ENCODE data around the gene KCNC2. TPM values are rescaled to one million over a fixed set of nuclear protein-coding genes. Genes with fewer than 3 reads are reported as not detected.

KCNC2 gene
- not detected for polyA plus RNA-seq

DNA sequence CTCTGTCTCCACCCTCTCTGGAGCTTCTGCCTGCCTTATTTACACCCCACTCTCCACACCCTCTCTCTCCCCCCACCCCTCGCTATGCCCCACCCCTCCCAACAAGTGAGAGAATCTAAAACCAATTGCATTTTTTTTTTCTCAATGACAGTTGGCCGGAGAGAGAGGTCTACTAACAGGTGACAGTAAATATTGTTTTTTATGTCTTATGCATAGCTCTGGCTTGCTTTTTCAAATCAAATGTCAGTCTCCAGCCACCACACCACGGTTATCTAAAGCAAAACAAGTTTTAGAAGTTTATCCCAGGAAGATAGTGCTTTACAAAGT, at the start of gene KCNC2:
TSS of gene KCNC2 (minus strand) at position 28 of the 327 bp plus-strand sequence.
- H3K27ac Mint-ChIP-seq, result no peak within 1 kb of the TSS
- no peaks in the 10 kb centered on the region for H3K36me3 Mint-ChIP-seq
- H3K4me1 Mint-ChIP-seq, result peaks cover 0 to 4% (median 0%) of the 10 kb centered on the region in 3 donors
- peaks cover 21% of the 10 kb centered on the region for H3K27me3 Mint-ChIP-seq
- peaks cover 0 to 12% (median 1%) of the 10 kb centered on the region in 3 donors for H3K9me3 Mint-ChIP-seq
- H3K4me3 Mint-ChIP-seq, result no peak within 1 kb of the TSS

DNA sequence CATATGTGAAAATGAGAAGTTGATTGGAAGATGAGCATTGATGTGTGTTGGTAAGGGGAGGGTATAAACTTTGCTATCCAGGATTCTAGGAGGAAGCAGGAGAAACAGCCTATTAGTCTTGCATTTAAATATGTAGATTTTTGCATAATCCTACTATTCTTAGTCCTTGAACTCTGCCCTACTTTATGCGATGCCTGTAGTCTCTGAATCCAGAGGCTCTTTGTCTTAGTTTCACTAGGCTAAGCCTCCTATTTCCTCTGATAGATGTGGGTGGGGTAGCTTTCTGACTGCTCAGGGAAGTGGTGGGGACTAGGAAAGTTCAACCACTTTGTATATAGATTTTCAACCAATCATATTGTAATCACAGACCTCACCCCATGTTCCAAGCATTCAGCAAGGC, 49.5 kb upstream of the KCNC2 start:
- peak overlapping the region in 1 of 3 donors; percentile 51 for H3K27ac Mint-ChIP-seq
- peaks cover 0 to 4% (median 0%) of the 10 kb centered on the region in 3 donors for H3K9me3 Mint-ChIP-seq
- H3K36me3 Mint-ChIP-seq, result no peaks in the 10 kb centered on the region
- H3K27me3 Mint-ChIP-seq, result no peaks in the 10 kb centered on the region
- no peak overlapping the region for H3K4me3 Mint-ChIP-seq
- no peaks in the 10 kb centered on the region for H3K4me1 Mint-ChIP-seq

DNA sequence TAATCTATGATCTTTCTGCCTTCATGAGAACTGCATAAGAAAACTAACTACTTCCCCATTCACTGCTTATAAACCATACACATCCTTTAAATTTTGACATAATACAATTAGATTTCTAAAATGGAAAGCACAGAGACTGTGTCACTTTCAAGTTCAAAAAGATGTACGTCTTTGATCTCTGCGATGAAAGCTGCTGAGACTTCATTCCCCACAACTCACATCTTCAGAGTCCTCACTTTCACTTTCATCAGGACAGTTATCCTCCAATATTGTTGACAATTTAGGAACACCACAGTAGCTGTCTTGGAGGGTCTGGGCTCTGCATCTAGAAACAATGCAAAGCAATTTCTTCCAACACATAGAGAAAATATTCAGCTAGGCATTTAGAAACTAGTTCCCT, 47.9 kb upstream of the KCNC2 start:
- Mint-ChIP-seq H3K4me3 (no peak overlapping the region), H3K27ac (no peak overlapping the region), H3K36me3 (no peaks in the 10 kb centered on the region), H3K4me1 (no peaks in the 10 kb centered on the region), H3K9me3 (no peaks in the 10 kb centered on the region), H3K27me3 (no peaks in the 10 kb centered on the region)

DNA sequence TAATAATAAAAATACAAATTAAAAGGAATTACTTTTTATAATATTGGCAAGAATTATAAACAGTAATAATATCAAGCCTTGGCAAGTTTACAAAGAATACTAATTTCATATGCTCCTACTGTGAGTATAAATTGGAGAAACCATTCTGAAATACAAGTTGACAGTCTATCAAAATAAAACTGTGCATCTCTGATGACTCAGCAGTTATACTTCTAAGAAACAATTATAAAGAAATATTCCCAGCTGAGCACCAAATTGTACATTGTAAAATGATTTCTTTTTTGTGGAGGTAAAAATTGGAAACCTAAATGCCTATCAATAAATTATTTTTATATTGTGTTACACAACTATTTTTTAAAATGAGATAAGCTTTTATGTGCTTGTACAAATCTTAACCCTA, 35.5 kb upstream of the KCNC2 start:
- Mint-ChIP-seq H3K36me3 (no peaks in the 10 kb centered on the region), H3K4me3 (no peak overlapping the region), H3K9me3 (peaks cover 0 to 10% (median 3%) of the 10 kb centered on the region in 3 donors), H3K27ac (no peak overlapping the region), H3K27me3 (no peaks in the 10 kb centered on the region), H3K4me1 (no peaks in the 10 kb centered on the region)

DNA sequence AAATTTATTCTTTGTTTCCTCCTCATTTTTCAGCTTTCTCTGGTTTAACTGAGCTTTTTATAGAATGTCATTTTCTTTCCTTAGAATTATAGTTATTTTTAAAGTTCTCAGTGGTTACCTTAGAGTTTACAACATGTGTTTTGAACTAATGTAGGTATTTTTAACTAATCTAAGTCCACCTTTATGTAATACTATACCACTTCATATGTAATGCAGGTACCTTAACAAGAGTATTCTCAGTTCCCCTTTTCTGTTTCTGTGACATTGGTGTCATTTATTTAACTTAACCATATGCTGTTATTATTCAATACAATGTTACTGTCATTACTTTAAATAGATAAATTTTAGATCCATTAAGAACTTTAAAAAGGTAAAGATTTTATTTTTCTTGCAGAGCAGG, 30.3 kb upstream of the KCNC2 start:
- H3K36me3 Mint-ChIP-seq, result no peaks in the 10 kb centered on the region
- H3K9me3 Mint-ChIP-seq, result peaks cover 0 to 10% (median 3%) of the 10 kb centered on the region in 3 donors
- no peaks in the 10 kb centered on the region for H3K4me1 Mint-ChIP-seq
- no peak overlapping the region for H3K27ac Mint-ChIP-seq
- H3K4me3 Mint-ChIP-seq, result no peak overlapping the region
- no peaks in the 10 kb centered on the region for H3K27me3 Mint-ChIP-seq

DNA sequence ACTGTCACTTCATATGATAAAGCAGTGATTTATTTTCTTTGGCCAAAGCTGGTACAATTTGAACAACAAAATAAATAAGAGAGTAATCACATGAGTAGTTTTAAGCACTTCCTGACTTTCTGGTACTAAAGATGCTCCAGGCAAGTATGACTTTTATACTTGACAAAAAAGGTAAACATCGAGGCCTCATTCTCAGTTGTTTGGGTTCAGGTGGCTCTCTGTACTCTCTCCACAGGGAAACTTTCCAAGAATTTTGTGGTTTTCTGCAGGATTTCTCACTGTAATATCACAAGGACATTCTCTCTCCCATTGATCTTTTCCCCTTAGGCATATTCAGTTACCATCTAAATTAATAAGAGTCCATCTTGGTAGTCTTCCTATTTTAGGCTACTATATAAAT, 26.6 kb upstream of the KCNC2 start:
- H3K4me1 Mint-ChIP-seq, result no peaks in the 10 kb centered on the region
- no peaks in the 10 kb centered on the region for H3K27me3 Mint-ChIP-seq
- no peaks in the 10 kb centered on the region for H3K36me3 Mint-ChIP-seq
- no peak overlapping the region for H3K4me3 Mint-ChIP-seq
- peaks cover 0 to 13% (median 3%) of the 10 kb centered on the region in 3 donors for H3K9me3 Mint-ChIP-seq
- no peak overlapping the region for H3K27ac Mint-ChIP-seq

DNA sequence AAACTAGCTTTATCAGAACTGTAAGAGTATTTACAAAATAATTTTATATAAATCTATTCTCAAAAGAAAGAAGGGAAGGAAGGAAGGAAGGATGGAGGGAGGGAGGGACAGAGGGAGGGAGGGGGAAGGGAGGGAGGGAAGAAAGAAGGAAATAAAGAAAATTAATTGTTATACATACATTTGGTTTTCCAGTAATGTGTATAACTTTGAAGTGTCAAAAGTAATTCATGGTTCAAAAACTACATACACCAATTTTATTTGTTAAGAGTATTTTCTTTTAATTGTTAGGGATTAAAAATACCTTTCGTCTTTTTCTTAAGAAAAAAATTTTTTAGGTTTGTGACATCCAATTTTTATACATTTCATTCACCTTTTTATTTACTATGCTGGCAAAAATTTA, 17.5 kb upstream of the KCNC2 start:
- no peak overlapping the region for H3K4me3 Mint-ChIP-seq
- H3K36me3 Mint-ChIP-seq, result no peaks in the 10 kb centered on the region
- H3K4me1 Mint-ChIP-seq, result no peaks in the 10 kb centered on the region
- H3K27ac Mint-ChIP-seq, result no peak overlapping the region
- peaks cover 0 to 10% (median 2%) of the 10 kb centered on the region in 3 donors for H3K9me3 Mint-ChIP-seq
- H3K27me3 Mint-ChIP-seq, result no peaks in the 10 kb centered on the region

DNA sequence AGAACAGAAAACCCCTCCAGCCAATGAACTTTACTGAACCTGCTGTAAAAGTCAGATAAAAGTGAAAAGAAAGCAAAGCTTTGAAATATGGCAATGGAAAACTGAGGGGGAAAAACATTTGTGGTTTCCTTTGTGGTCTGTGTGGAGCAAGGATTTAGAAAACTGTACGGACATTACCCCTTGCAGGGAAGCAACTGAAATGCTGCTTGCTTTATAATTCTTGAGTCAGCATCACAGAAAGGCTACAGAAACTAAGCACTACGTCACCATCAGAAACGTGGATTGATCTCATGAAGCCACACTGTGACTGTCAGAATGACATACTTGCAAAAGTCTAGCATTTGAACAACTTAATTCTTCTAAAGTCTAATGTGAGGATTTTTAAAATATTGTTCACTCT, 2.4 kb upstream of the KCNC2 start:
- Mint-ChIP-seq H3K27me3 (peaks cover 14% of the 10 kb centered on the region), H3K4me1 (no peaks in the 10 kb centered on the region), H3K36me3 (no peaks in the 10 kb centered on the region), H3K9me3 (peaks cover 0 to 7% (median 1%) of the 10 kb centered on the region in 3 donors), H3K27ac (no peak overlapping the region), H3K4me3 (no peak overlapping the region)

DNA sequence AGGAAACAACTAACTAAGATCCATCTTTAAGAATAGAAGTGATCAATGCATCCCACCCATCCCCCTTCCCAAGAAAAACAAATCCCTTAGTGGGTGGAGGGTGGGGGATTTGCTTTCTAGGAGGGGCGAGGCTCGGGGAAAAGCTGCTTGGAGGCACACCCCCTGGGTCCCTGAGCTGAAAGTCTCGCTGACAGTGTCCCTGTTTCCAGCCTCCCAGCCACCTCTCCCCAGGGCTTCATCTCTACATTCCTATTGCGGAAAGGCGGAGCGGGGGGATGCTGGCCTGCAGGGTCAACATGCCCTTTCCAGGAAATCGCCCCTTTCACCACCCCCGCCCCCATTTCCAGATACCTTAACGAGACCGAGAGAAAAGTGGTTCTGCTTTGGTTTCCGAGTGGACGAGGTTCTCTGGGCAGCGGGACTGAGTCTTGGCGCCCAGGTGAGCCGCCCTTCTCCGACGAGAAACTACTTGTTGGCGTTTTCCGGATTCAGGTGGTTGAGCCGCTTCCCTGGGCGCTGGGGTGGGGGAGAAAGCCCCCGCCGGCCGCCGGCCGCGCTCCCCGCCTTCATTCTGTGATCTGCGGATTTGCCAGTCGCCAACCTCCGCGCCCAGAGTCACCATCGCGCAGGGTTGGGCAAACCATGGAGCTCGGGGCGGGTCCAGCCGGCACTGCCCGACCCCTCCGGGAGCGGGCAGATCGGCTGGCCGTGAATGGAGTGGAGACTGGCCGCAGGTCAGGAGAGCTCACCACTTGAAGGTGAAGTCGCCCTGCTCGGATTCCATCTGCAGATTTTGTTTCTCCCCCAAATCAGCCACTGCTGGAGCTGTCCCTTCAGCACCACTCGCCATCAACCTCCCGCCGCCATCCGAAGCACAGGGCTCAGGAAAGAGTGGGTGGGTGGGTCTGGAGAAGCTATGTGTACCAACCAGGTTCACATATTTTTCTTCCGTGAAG, 505 bp downstream of the KCNC2 start:
- H3K4me3 Mint-ChIP-seq, result no peak overlapping the region
- peaks cover 0 to 4% (median 0%) of the 10 kb centered on the region in 3 donors for H3K4me1 Mint-ChIP-seq
- H3K27me3 Mint-ChIP-seq, result peaks cover 21% of the 10 kb centered on the region
- no peak overlapping the region for H3K27ac Mint-ChIP-seq
- H3K9me3 Mint-ChIP-seq, result peaks cover 0 to 12% (median 1%) of the 10 kb centered on the region in 3 donors
- no peaks in the 10 kb centered on the region for H3K36me3 Mint-ChIP-seq

DNA sequence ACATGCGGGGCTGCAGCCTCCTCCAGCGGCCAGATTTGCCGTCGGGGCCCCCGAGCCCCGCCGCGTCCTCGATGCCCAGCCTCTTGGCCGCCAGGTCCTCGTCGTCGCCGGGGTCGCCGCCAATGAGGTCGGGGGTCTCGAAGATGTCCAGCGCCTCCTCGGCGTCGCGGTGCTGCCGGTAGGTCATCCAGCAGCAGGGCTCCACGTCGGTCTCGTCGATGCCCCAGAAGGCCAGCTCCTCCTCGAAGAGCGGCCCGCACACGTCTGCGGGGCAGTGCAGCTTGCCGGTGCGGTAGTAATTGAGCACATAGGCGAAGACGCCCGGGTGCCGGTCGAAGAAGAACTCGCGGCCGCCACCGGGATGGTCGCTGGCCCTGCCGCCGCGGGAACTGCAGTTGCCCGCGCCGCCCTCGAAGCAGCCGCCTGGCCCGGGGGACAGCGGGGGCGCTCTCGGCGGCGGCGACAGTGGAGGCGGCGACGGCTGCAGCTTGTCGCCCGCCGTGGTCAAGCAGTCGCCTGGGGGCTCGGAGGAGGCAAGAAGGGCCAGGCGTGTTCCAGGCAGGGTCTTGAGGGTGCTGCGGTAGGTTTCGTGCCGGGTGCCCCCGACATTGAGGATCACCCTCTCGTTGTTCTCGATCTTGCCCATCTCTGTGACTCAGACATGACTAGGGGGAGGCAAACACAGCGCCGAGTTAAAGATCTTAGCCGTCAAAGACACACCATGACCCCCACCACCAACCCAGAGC, 2.1 kb downstream of the KCNC2 start:
- H3K4me3 Mint-ChIP-seq, result no peak overlapping the region
- H3K4me1 Mint-ChIP-seq, result peaks cover 0 to 4% (median 0%) of the 10 kb centered on the region in 3 donors
- H3K36me3 Mint-ChIP-seq, result no peaks in the 10 kb centered on the region
- peaks cover 0 to 12% (median 1%) of the 10 kb centered on the region in 3 donors for H3K9me3 Mint-ChIP-seq
- peaks cover 21% of the 10 kb centered on the region for H3K27me3 Mint-ChIP-seq
- H3K27ac Mint-ChIP-seq, result peak overlapping the region in 1 of 3 donors; percentile 12

DNA sequence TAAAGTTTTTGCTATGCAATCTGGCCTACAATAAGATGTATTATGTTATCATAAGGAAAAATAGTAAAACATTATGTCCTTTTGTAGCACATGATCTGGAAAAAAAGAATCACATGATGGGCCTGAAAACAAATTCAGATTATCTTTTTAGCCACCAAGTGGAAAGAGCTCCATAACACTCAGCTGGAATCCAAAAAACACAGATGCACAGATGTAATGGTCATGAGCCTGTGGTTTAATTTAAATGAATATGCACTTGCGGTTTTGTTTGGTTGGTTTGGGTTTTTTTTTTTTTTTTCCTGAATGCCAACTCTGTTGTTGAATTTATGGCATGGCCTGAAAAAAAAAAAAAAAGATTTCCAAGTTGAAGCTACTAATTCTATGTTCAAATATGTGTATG, 4.1 kb downstream of the KCNC2 start:
- Mint-ChIP-seq H3K9me3 (peaks cover 0 to 12% (median 1%) of the 10 kb centered on the region in 3 donors), H3K27ac (no peak overlapping the region), H3K27me3 (peaks cover 21% of the 10 kb centered on the region), H3K36me3 (no peaks in the 10 kb centered on the region), H3K4me3 (no peak overlapping the region), H3K4me1 (peaks cover 0 to 4% (median 0%) of the 10 kb centered on the region in 3 donors)

DNA sequence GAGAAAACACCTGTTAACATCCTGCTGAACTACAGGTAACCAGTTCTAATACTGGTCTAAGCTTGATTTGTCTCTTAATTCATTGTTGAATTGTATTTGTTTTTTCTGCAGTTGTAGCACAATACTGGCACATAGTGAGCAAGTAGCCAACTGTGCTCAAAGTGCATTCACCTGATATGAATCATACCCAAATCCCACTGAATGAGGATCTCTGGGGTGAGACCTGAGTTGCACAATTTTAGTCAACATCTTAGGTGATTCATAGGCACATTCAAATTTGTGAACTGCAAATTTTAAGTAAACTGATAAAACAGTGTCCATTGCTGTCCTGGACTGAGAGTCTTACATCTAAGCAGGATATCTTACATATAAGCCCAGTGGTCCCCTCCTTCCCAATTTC, 12.8 kb downstream of the KCNC2 start:
- no peak overlapping the region for H3K4me3 Mint-ChIP-seq
- H3K36me3 Mint-ChIP-seq, result no peaks in the 10 kb centered on the region
- H3K27me3 Mint-ChIP-seq, result no peaks in the 10 kb centered on the region
- H3K4me1 Mint-ChIP-seq, result no peaks in the 10 kb centered on the region
- H3K27ac Mint-ChIP-seq, result no peak overlapping the region
- peaks cover 0 to 3% (median 2%) of the 10 kb centered on the region in 3 donors for H3K9me3 Mint-ChIP-seq

DNA sequence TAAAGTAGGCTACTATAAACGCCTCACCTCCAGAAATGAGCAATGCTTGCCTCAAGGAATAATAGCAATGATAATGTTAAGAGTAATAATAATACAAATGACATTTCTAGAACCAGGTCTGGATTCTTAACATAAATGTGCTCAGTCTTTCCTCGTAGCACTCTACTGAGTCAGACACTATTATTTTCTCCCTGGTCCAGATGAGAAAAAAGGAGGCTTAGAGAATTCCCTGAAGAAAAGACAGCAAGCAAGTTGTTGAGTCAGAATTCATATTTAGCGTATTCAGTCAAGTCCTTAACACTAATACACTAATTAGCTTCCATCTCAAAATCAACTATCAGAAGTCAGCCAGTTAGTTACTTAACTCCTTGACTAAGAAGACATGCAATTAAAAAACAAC, 13.2 kb downstream of the KCNC2 start:
- Mint-ChIP-seq H3K27me3 (no peaks in the 10 kb centered on the region), H3K36me3 (no peaks in the 10 kb centered on the region), H3K4me3 (no peak overlapping the region), H3K9me3 (peaks cover 0 to 3% (median 2%) of the 10 kb centered on the region in 3 donors), H3K27ac (no peak overlapping the region), H3K4me1 (no peaks in the 10 kb centered on the region)

DNA sequence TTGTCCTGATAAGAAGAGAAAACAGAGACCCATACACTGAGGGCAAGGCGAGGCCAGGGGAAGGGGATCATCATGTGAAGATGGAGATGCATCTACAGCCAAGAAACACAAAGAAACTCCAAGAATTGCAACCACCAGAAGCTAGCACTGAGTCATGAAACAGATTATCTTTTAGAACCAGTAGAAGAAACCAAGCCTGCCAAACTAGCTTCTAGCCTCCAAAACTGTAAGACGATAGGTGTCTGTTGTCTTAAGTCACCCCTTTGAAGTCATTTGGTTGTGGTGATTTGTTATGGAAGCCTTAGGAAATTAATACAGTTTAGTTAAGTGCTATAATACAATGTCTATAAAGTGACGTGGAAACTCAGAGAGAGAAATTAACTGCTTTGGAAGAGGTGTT, 15.4 kb downstream of the KCNC2 start:
- H3K4me1 Mint-ChIP-seq, result no peaks in the 10 kb centered on the region
- no peak overlapping the region for H3K4me3 Mint-ChIP-seq
- no peaks in the 10 kb centered on the region for H3K36me3 Mint-ChIP-seq
- no peaks in the 10 kb centered on the region for H3K27me3 Mint-ChIP-seq
- peaks cover 0 to 3% (median 2%) of the 10 kb centered on the region in 3 donors for H3K9me3 Mint-ChIP-seq
- H3K27ac Mint-ChIP-seq, result no peak overlapping the region

DNA sequence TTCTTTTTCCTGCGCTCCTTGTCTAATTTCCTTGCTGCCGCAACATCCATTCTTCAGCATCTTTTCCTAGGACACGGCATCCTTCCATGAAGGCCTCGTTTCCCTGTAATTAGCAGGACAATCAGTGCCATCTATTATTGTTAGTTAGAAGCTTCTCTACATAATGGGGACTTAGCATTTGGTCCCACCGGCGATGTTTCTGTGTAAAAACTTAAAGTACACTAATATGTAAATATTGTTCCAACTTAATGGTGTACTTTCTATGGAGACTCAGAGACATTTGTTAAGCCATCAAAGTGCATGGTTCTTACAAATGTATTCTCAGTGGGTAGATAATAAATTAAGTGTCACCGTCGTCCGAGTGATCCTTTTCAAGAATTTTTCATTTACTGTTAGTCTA, 17.4 kb downstream of the KCNC2 start:
- Mint-ChIP-seq H3K9me3 (peaks cover 0 to 3% (median 2%) of the 10 kb centered on the region in 3 donors), H3K4me1 (no peaks in the 10 kb centered on the region), H3K4me3 (no peak overlapping the region), H3K27ac (no peak overlapping the region), H3K27me3 (no peaks in the 10 kb centered on the region), H3K36me3 (no peaks in the 10 kb centered on the region)
